Central memory CD8-positive, alpha-beta T cell (primary cell): ENCODE measurements around the gene ENOX1.

Experiments used
- ATAC-seq: fragments of 150-1000 bp; cut with Tn5 transposase; replicated peaks from 2 replicates; pipeline ENCODE4 v1.10.0; 2022; ENCODE audit warnings: mild to moderate bottlenecking, moderate FRiP score, moderate number of reproducible peaks; ENCODE audit not compliant: poor library complexity, severe bottlenecking; ENCODE audit errors: extremely low read depth
- DNase-seq, 2 donors: peaks; one replicate each; pipeline ENCODE4 v3.0.0; 2021; ENCODE audit warnings: low spot score in 2 of 2
- H3K27ac Mint-ChIP-seq: one replicate; pipeline ENCODE4 v1.8.0; 2022; ENCODE audit warnings: low read depth, mild to moderate bottlenecking, moderate library complexity, mixed read lengths
- H3K27me3 Mint-ChIP-seq: one replicate; pipeline ENCODE4 v1.8.0; 2022; ENCODE audit warnings: mixed read lengths
- H3K36me3 Mint-ChIP-seq: one replicate; pipeline ENCODE4 v1.8.0; 2022; ENCODE audit warnings: mild to moderate bottlenecking, moderate library complexity, mixed read lengths; ENCODE audit not compliant: insufficient read depth
- H3K4me1 Mint-ChIP-seq: one replicate; pipeline ENCODE4 v1.8.0; 2022; ENCODE audit warnings: mixed read lengths
- H3K4me3 Mint-ChIP-seq: one replicate; pipeline ENCODE4 v1.8.0; 2022; ENCODE audit warnings: mild to moderate bottlenecking, moderate library complexity, mixed read lengths
- H3K9me3 Mint-ChIP-seq: one replicate; pipeline ENCODE4 v1.8.0; 2022; ENCODE audit warnings: mixed read lengths

The ENOX1 gene

DNA sequence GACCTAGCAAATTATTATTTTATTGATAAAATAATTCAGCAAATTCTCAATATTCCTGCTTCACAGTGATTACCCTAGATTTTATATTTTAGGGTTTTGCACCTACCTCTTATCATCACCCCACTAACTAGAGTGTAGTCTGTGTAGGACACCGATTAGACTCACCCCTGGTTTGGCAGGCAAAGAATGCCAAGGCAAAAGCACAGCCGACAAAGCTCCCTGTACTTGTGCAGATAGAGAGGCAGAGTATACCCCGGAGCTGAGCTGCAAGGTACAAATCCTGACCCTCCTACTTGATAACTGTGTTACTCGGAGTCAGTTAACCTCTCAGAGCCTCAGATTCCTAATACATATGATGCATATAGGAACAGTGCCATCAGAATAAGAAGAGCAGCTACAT, 225.7 kb downstream of the ENOX1 start:
- Mint-ChIP-seq H3K27ac (no peak overlapping the region), H3K27me3 (peaks cover 9% of the 10 kb centered on the region), H3K4me1 (no peaks in the 10 kb centered on the region), H3K4me3 (no peak overlapping the region), H3K9me3 (no peaks in the 10 kb centered on the region), H3K36me3 (no peaks in the 10 kb centered on the region)
- ATAC-seq (no peak), DNase-seq (no peak)

GRCh38 chr13:43558939-43559338, 227.8 kb downstream of the ENOX1 start:
- no peak for ATAC-seq
- Mint-ChIP-seq H3K9me3 (no peaks in the 10 kb centered on the region), H3K4me1 (no peaks in the 10 kb centered on the region), H3K4me3 (no peak overlapping the region), H3K27ac (no peak overlapping the region), H3K36me3 (no peaks in the 10 kb centered on the region), H3K27me3 (peaks cover 9% of the 10 kb centered on the region)
- DNase-seq = no peak

- Mint-ChIP-seq H3K27me3 (peaks cover 13% of the 10 kb centered on the region), H3K27ac (no peak overlapping the region)
Measured at GRCh38 chr13:43558326-43558725, 228.4 kb downstream of the ENOX1 start.

DNA sequence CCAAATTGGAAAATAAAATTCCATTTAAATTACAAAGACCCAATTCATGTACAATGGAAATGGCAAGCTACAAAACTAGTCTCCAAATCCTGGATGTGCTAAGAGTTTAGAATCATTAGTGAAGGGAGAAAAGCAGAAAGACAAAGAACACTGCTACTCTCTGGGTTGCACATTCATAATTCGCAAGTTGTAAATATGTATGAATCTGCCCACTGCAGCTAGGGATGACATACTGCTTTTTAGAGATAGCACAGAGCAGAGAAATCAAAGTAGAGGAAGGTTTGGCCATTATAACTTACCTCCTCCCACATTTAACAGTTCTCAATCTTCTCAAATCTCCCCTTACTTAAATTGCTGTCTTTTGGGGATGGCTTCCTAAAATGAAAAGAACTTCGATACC, 231.1 kb downstream of the ENOX1 start:
- H3K4me1 Mint-ChIP-seq = no peaks in the 10 kb centered on the region
- no peaks in the 10 kb centered on the region for H3K36me3 Mint-ChIP-seq
- H3K9me3 Mint-ChIP-seq = no peaks in the 10 kb centered on the region
- DNase-seq (no peak), ATAC-seq (no peak)
- H3K4me3 Mint-ChIP-seq = no peak overlapping the region
- H3K27ac Mint-ChIP-seq = no peak overlapping the region
- peaks cover 28% of the 10 kb centered on the region for H3K27me3 Mint-ChIP-seq

More at GRCh38 chr13:43558326-43558725, 228.4 kb downstream of the ENOX1 start:
- Mint-ChIP-seq H3K36me3 (no peaks in the 10 kb centered on the region), H3K9me3 (no peaks in the 10 kb centered on the region), H3K4me3 (no peak overlapping the region), H3K4me1 (no peaks in the 10 kb centered on the region)
- no peak for ATAC-seq
- DNase-seq = no peak

DNA sequence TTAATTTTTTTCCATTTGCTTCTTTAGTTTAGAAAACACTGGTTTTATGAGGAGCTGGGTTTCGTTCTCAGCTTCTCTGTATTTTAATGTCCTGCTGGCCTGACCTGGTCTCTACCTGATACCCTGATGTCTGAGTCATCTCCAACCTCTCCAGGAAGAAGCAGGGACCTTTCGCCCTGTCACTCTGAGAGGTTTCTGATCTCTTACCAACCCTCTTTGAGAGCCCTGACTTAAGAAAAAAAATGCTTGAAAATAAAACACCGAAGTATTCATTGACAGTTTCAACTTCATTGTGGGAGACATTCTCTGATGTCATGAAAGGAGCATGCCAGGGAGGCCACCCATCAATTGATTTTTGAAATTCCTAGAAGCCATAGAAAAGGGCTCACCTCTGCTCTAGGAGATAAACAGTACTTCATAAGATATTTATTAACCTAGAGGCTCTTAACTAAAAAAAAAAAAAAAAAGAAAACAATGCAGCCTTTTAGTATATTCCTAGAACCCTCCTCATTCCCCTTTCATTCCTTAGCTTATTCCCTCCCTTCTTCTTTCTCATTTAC, 234.8 kb downstream of the ENOX1 start:
- Mint-ChIP-seq H3K36me3 (no peaks in the 10 kb centered on the region), H3K9me3 (no peaks in the 10 kb centered on the region), H3K4me3 (no peak overlapping the region), H3K27ac (no peak overlapping the region), H3K4me1 (no peaks in the 10 kb centered on the region), H3K27me3 (peaks cover 24% of the 10 kb centered on the region)
- DNase-seq (no peak), ATAC-seq (no peak)

DNA sequence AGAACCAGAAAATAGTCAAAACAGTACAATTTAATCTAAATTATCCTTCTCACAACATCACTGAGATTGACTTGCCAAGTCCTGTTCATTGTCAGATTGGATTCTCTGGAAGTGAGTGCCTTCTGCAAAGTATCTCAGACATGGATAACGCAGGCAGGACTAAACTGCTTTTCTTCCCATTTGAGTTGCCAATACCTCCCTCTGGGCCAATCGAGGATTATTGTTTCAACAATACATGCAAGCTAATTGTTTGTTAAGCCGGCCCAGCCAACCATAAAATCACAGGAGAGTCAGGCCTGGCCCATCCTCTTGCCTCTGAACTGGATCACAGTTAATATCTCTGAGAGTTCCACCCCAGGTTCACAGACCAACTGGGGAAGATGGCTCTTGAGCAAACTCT, 240.0 kb downstream of the ENOX1 start:
- Mint-ChIP-seq H3K9me3 (no peaks in the 10 kb centered on the region), H3K4me1 (no peaks in the 10 kb centered on the region), H3K4me3 (no peak overlapping the region), H3K36me3 (no peaks in the 10 kb centered on the region), H3K27ac (no peak overlapping the region), H3K27me3 (no peaks in the 10 kb centered on the region)
- ATAC-seq (no peak), DNase-seq (no peak)

GRCh38 chr13:43546251-43546650, 240.5 kb downstream of the ENOX1 start:
- Mint-ChIP-seq H3K4me3 (no peak overlapping the region), H3K27me3 (no peaks in the 10 kb centered on the region), H3K4me1 (no peaks in the 10 kb centered on the region), H3K27ac (no peak overlapping the region), H3K36me3 (no peaks in the 10 kb centered on the region), H3K9me3 (no peaks in the 10 kb centered on the region)
- ATAC-seq (no peak), DNase-seq (no peak)

- DNase-seq (no peak), ATAC-seq (no peak)
- Mint-ChIP-seq H3K27ac (no peak overlapping the region), H3K4me1 (no peaks in the 10 kb centered on the region), H3K27me3 (no peaks in the 10 kb centered on the region), H3K4me3 (no peak overlapping the region), H3K9me3 (no peaks in the 10 kb centered on the region), H3K36me3 (no peaks in the 10 kb centered on the region)
Measured at GRCh38 chr13:43545317-43545874, 241.4 kb downstream of the ENOX1 start.

DNA sequence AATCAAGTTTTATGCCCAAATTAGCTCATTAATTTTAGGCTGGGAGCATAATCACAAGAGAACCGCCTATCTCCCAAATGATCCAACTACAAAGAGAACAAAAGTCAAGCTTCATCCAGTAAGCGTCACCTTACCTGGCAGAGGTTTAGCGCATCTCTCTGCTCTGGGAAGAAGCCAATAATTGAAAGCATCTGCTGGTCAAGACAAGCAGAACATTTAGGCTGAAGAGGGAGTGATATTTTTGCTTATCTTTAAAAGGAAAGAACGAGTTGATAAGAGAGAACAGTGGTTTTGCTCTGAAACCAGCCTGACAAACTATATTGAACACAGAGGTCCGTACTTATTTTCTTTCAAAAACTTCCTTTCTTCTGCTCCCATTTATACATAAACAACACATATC, 242.1 kb downstream of the ENOX1 start:
- DNase-seq (no peak), ATAC-seq (no peak)
- H3K27me3 Mint-ChIP-seq = no peaks in the 10 kb centered on the region
- no peaks in the 10 kb centered on the region for H3K4me1 Mint-ChIP-seq
- no peaks in the 10 kb centered on the region for H3K9me3 Mint-ChIP-seq
- H3K36me3 Mint-ChIP-seq = no peaks in the 10 kb centered on the region
- H3K4me3 Mint-ChIP-seq = no peak overlapping the region
- no peak overlapping the region for H3K27ac Mint-ChIP-seq

- ATAC-seq = no peak
Measured at GRCh38 chr13:43544011-43544410, 242.8 kb downstream of the ENOX1 start.

GRCh38 chr13:43543331-43543730, 243.4 kb downstream of the ENOX1 start:
- Mint-ChIP-seq H3K27ac (no peak overlapping the region), H3K27me3 (no peaks in the 10 kb centered on the region), H3K4me1 (no peaks in the 10 kb centered on the region), H3K4me3 (no peak overlapping the region), H3K36me3 (no peaks in the 10 kb centered on the region), H3K9me3 (no peaks in the 10 kb centered on the region)
- no peak for ATAC-seq
- no peak for DNase-seq

More at GRCh38 chr13:43544011-43544410, 242.8 kb downstream of the ENOX1 start:
- Mint-ChIP-seq H3K9me3 (no peaks in the 10 kb centered on the region), H3K4me1 (no peaks in the 10 kb centered on the region), H3K36me3 (no peaks in the 10 kb centered on the region), H3K27me3 (no peaks in the 10 kb centered on the region), H3K27ac (no peak overlapping the region), H3K4me3 (no peak overlapping the region)
- DNase-seq = no peak

DNA sequence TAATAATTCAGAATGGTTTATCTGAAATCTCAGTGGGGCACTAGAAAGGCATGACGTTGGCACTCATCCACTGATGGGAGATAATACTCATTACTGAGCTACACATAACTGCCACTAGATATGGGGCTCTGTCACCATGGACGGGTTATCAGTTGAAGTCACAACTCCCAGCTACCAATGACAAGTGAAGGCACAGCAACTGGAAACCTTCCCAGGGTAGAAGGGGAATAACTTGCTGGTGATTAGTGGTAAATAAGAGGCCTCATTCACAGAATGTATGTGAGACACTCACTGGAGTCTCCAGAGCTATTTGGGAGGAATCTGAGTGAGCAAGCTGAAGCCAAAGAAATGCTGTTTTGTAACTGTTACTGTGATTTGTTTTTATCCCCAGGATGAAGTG, 249.6 kb downstream of the ENOX1 start:
- Mint-ChIP-seq H3K4me1 (no peaks in the 10 kb centered on the region), H3K4me3 (no peak overlapping the region), H3K9me3 (no peaks in the 10 kb centered on the region), H3K27ac (no peak overlapping the region), H3K36me3 (no peaks in the 10 kb centered on the region), H3K27me3 (no peaks in the 10 kb centered on the region)
- ATAC-seq (no peak), DNase-seq (no peak)

DNA sequence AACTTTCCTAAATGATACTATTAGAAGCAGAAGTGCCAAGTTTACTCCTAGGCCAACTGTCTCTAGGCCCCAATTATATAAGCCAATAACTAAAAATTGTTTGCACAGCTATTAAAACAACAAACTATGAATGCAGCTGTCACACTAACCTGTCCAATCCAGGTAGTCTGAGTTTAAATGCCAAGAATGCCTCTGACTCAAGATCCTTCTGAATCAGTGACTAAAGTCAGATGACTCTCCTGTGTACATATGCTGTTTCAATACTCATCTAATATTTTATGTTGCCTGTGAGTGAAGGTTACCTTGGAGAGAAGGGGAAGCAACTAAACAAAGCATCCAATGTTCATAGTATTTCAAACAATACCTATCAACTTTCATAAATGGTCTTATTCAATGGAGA, 257.0 kb downstream of the ENOX1 start:
- Mint-ChIP-seq H3K27me3 (peaks cover 8% of the 10 kb centered on the region), H3K9me3 (no peaks in the 10 kb centered on the region), H3K27ac (no peak overlapping the region), H3K4me3 (no peak overlapping the region), H3K36me3 (no peaks in the 10 kb centered on the region), H3K4me1 (no peaks in the 10 kb centered on the region)
- DNase-seq (no peak), ATAC-seq (no peak)
